HFF-Myc (cell line): ENCODE results near the gene HPCAL1.
A peak's percentile ranks its signal among the peaks of the same experiment; 100 is the strongest.

ENCODE experiments used
- DNase-seq: peaks from one replicate; pipeline ENCODE4 v3.0.0-alpha.2; 2011; ENCODE audit warnings: low read depth; ENCODE audit errors: extremely low read depth
- H3K4me3 ChIP-seq: replicated peaks from 2 replicates; pipeline ENCODE4 v1.5.1; 2011; ENCODE audit warnings: low read depth, mild to moderate bottlenecking, control low read depth, low read length
- CTCF ChIP-seq: IDR thresholded peaks from 2 replicates; pipeline ENCODE4 v1.5.1; 2012; ENCODE audit warnings: mild to moderate bottlenecking, low read depth, low read length, control low read depth; ENCODE audit errors: missing control alignments

Gene HPCAL1

GRCh38 chr2:10344105-10345066 is 41.7 kb downstream of the HPCAL1 start:
- DNase-seq = peak; percentile 45
- H3K4me3 ChIP-seq = no peak overlapping the region
- TF ChIP-seq CTCF = no peak

GRCh38 chr2:10345126-10345525 is 42.4 kb downstream of the HPCAL1 start:
- H3K4me3 ChIP-seq = no peak overlapping the region
- TF ChIP-seq CTCF = no peak
- DNase-seq = no peak

GRCh38 chr2:10345813-10346212 is 43.1 kb downstream of the HPCAL1 start:
- H3K4me3 ChIP-seq = no peak overlapping the region
- DNase-seq = no peak
- TF ChIP-seq CTCF = no peak

- no peak overlapping the region for H3K4me3 ChIP-seq
- no peak for TF ChIP-seq CTCF
- DNase-seq = no peak
Measured at GRCh38 chr2:10346929-10347561, 44.3 kb downstream of the HPCAL1 start.

- no peak overlapping the region for H3K4me3 ChIP-seq
- DNase-seq = no peak
- no peak for TF ChIP-seq CTCF
Measured at GRCh38 chr2:10347562-10347948, 44.9 kb downstream of the HPCAL1 start.

GRCh38 chr2:10348891-10349290 is 46.2 kb downstream of the HPCAL1 start:
- H3K4me3 ChIP-seq = no peak overlapping the region
- no peak for TF ChIP-seq CTCF
- no peak for DNase-seq
